ENCODE data around the gene TMEM95. TPM values are rescaled to one million over a fixed set of nuclear protein-coding genes. Genes with fewer than 3 reads are reported as not detected.

Gene TMEM95
- total and polyA plus RNA-seq, 7 donors, result not detected

DNA sequence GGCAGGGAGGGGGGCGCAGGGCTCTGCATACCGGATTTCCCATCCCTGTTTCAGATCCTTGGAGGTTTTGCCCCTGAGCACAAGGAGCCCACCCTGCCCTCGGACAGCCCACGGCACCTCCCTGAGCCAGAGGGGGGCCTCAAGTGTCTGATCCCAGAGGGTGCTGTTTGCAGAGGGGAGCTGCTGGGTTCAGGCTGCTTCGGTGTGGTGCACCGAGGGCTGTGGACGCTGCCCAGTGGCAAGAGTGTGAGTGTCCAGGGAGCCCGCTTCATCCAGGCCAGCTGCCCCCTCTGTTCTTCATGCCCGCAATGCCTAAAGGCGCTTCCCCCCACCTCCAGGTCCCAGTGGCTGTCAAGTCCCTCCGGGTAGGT is 28.4 kb downstream of the TMEM95 start:
- intact Hi-C loops (cut with DNase I), result no loop called here
- ATAC-seq (no peak), DNase-seq (no peak)
- peak overlapping the region; percentile 52 for H3K4me3 ChIP-seq
- 74 to 76% (median 74%) methylated on average over 11 of the region's 11 CpGs for WGBS, 3 donors
- peaks cover 24% of the 10 kb centered on the region for H3K4me1 ChIP-seq
- peaks cover 0 to 22% of the 10 kb centered on the region in 2 donors for H3K36me3 ChIP-seq (ENCODE audit: insufficient read depth in 1 of 2, low read depth in 1 of 2)
- peaks cover 0 to 2% (median 0%) of the 10 kb centered on the region in 3 donors for H3K27me3 ChIP-seq (ENCODE audit: insufficient read depth in 3 of 3, low read length in 2 of 3)
- no peaks in the 10 kb centered on the region for H3K9me3 ChIP-seq
- no peak for TF ChIP-seq CTCF (IDR thresholded peaks at IDR 0.05)
- no peak overlapping the region for H3K27ac ChIP-seq

GRCh38 chr17:7383742-7384488 is 29.0 kb downstream of the TMEM95 start:
- no peak for TF ChIP-seq CTCF (IDR thresholded peaks at IDR 0.05)
- intact Hi-C loops (cut with DNase I), result no loop called here
- peak overlapping the region; percentile 52 for H3K4me3 ChIP-seq

DNA sequence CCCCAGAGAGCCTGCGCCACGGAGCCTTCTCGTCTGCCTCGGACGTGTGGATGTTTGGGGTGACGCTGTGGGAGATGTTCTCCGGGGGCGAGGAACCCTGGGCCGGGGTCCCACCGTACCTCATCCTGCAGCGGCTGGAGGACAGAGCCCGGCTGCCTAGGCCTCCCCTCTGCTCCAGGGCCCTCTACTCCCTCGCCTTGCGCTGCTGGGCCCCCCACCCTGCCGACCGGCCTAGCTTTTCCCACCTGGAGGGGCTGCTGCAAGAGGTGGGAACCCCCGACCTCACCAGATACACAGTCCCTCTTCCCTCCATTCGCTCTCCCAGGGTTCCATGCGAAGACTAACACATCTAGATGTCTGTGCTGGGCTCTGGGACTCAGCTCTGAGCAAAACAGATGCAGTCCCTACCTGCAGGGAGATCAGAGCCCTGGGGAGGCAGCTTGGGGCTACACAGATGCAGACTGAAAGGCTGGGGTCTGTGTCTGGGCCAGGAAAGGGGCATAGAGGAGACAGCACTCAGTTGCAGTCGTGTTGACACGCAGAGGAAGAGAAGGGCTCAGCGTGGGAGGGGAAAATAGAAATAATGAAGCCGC is 29.6 kb downstream of the TMEM95 start:
- ATAC-seq, result peak in 1 of 4 donors; percentile 6
- no peak overlapping the region for H3K27ac ChIP-seq
- no peak for DNase-seq
- H3K4me1 ChIP-seq, result peaks cover 24% of the 10 kb centered on the region
- peak overlapping the region; percentile 52 for H3K4me3 ChIP-seq
- no peaks in the 10 kb centered on the region for H3K9me3 ChIP-seq
- WGBS, 3 donors, result 52 to 62% (median 53%) methylated on average over 21 to 23 of the region's 23 CpGs
- peaks cover 0 to 34% of the 10 kb centered on the region in 2 donors for H3K36me3 ChIP-seq (ENCODE audit: insufficient read depth in 1 of 2, low read depth in 1 of 2)
- intact Hi-C loops (cut with DNase I), result no loop called here
- peaks cover 0 to 2% (median 0%) of the 10 kb centered on the region in 3 donors for H3K27me3 ChIP-seq (ENCODE audit: insufficient read depth in 3 of 3, low read length in 2 of 3)
- TF ChIP-seq CTCF (IDR thresholded peaks at IDR 0.05), result no peak

More at GRCh38 chr17:7383742-7384488, 29.0 kb downstream of the TMEM95 start:
- H3K27ac ChIP-seq, result no peak overlapping the region
- WGBS, 3 donors, result 9 to 36% (median 17%) methylated on average over 60 to 65 of the region's 65 CpGs
- peaks cover 24% of the 10 kb centered on the region for H3K4me1 ChIP-seq
- DNase-seq, result peak; percentile 52 to 60
- peaks cover 0 to 27% of the 10 kb centered on the region in 2 donors for H3K36me3 ChIP-seq (ENCODE audit: insufficient read depth in 1 of 2, low read depth in 1 of 2)
- H3K9me3 ChIP-seq, result no peaks in the 10 kb centered on the region
- peaks cover 0 to 2% (median 0%) of the 10 kb centered on the region in 3 donors for H3K27me3 ChIP-seq (ENCODE audit: insufficient read depth in 3 of 3, low read length in 2 of 3)
- peak in 3 of 4 donors; percentile 35 to 60 (median 39) for ATAC-seq

- ATAC-seq (no peak), DNase-seq (no peak)
- H3K27me3 ChIP-seq (ENCODE audit: insufficient read depth in 3 of 3, low read length in 2 of 3), result no peaks in the 10 kb centered on the region
- 94 to 96% (median 95%) methylated on average over 10 of the region's 10 CpGs for WGBS, 3 donors
- no peaks in the 10 kb centered on the region for H3K4me1 ChIP-seq
- peaks cover 3 to 64% of the 10 kb centered on the region in 2 donors for H3K36me3 ChIP-seq (ENCODE audit: insufficient read depth in 1 of 2, low read depth in 1 of 2)
- no peaks in the 10 kb centered on the region for H3K9me3 ChIP-seq
- intact Hi-C loops (cut with DNase I), result no loop called here
- H3K27ac ChIP-seq, result no peak overlapping the region
- no peak overlapping the region for H3K4me3 ChIP-seq
- no peak for TF ChIP-seq CTCF (IDR thresholded peaks at IDR 0.05)
These were observed 33.9 kb downstream of the TMEM95 start for GRCh38 chr17:7388856-7389255.

Data from psoas muscle (tissue), 8 donors.